GM12801 (cell line): ENCODE results near the gene DYNLRB2.

ENCODE experiments used
- CTCF ChIP-seq: IDR thresholded peaks from one replicate; pipeline ENCODE4 v1.5.1; 2011; ENCODE audit warnings: control low read depth; ENCODE audit not compliant: insufficient read length; ENCODE audit errors: extremely low read depth

Gene DYNLRB2

GRCh38 chr16:80570106-80570478 lies 29.3 kb downstream of the DYNLRB2 start:
- no peak for TF ChIP-seq CTCF

- TF ChIP-seq CTCF: no peak
These were observed 32.9 kb downstream of the DYNLRB2 start for GRCh38 chr16:80573700-80574120.

GRCh38 chr16:80576343-80576912 lies 35.6 kb downstream of the DYNLRB2 start:
- no peak for TF ChIP-seq CTCF

- no peak for TF ChIP-seq CTCF
These were observed 36.9 kb downstream of the DYNLRB2 start for GRCh38 chr16:80577485-80578280.

GRCh38 chr16:80580109-80580832 lies 39.5 kb downstream of the DYNLRB2 start:
- TF ChIP-seq CTCF: no peak

- no peak for TF ChIP-seq CTCF
These were observed 42.7 kb downstream of the DYNLRB2 start for GRCh38 chr16:80583466-80583865.

GRCh38 chr16:80585764-80586163 lies 45.0 kb downstream of the DYNLRB2 start:
- no peak for TF ChIP-seq CTCF
